ENCODE measurements around the gene SOX4. TPM values are rescaled to one million over a fixed set of nuclear protein-coding genes. Genes with fewer than 3 reads are reported as not detected.

The SOX4 gene
- total and polyA plus RNA-seq, 2 experiments from 2014 or later = 164 to 235 TPM

GRCh38 chr6:21603082-21603952 is 9.8 kb downstream of the SOX4 start:
- Histone ChIP-seq H3K4me2 (no peak overlapping the region), H3K4me3 (no peak overlapping the region), H3K27ac (ENCODE audit: low read depth) (no peak overlapping the region), H2AFZ (no peak overlapping the region), H3K79me2 (replicated peaks; ENCODE audit: insufficient read depth) (peaks cover 18% of the 10 kb centered on the region), H3K36me3 (ENCODE audit: insufficient read depth) (no peaks in the 10 kb centered on the region), H3K9me2 (ENCODE audit: insufficient read depth) (no peaks in the 10 kb centered on the region), H4K20me1 (replicated peaks; ENCODE audit: insufficient read depth) (no peaks in the 10 kb centered on the region), H3K27me3 (ENCODE audit: insufficient read depth) (no peaks in the 10 kb centered on the region), H3K4me1 (ENCODE audit: insufficient read depth) (peaks cover 25% of the 10 kb centered on the region), H3F3A (replicated peaks; ENCODE audit: low read depth) (peaks cover 12% of the 10 kb centered on the region; the same call in 1 of the 2 replicates)
- Mint-ChIP-seq H3K9me3 (no peaks in the 10 kb centered on the region; the same call in 2 of the 3 replicates), H3K27ac (no peak overlapping the region), H3K27me3 (ENCODE audit: insufficient read depth, low read depth, poor library complexity) (peaks cover 13% of the 10 kb centered on the region), H3K4me1 (peaks cover 47% of the 10 kb centered on the region), H3K4me3 (no peak overlapping the region), H3K36me3 (ENCODE audit: low read depth) (peaks cover 26% of the 10 kb centered on the region)
- no peak for DNase-seq (ENCODE audit: low spot score)
- no peak for ATAC-seq
- TF ChIP-seq ETS1 (IDR thresholded peaks at IDR 0.05) = no peak
- TF ChIP-seq ZNF114 (CRISPR knock-in tag; IDR thresholded peaks at IDR 0.05) = no peak
- TF ChIP-seq CTCF (conservative IDR thresholded peaks at IDR 0.05; ENCODE audit: low read depth in 2 of 2) = no peak

GRCh38 chr6:21604081-21604480 is 10.5 kb downstream of the SOX4 start:
- H4K20me1 ChIP-seq (replicated peaks; ENCODE audit: insufficient read depth) = no peaks in the 10 kb centered on the region
- peaks cover 25% of the 10 kb centered on the region for H3K4me1 ChIP-seq (ENCODE audit: insufficient read depth)
- H3K4me3 Mint-ChIP-seq = no peak overlapping the region
- peaks cover 9% of the 10 kb centered on the region; the same call in 1 of the 2 replicates for H3F3A ChIP-seq (replicated peaks; ENCODE audit: low read depth)
- no peaks in the 10 kb centered on the region for H3K9me2 ChIP-seq (ENCODE audit: insufficient read depth)
- peak overlapping the region; percentile 16; the same call in 1 of the 2 replicates for H3K4me2 ChIP-seq
- H3K27ac ChIP-seq (ENCODE audit: low read depth) = no peak overlapping the region
- H3K4me3 ChIP-seq = no peak overlapping the region
- peaks cover 18% of the 10 kb centered on the region; the same call in 2 of the 3 replicates for H3K36me3 Mint-ChIP-seq (ENCODE audit: low read depth)
- H2AFZ ChIP-seq = no peak overlapping the region
- peaks cover 11% of the 10 kb centered on the region for H3K79me2 ChIP-seq (replicated peaks; ENCODE audit: insufficient read depth)
- no peak for DNase-seq (ENCODE audit: low spot score)
- H3K27ac Mint-ChIP-seq = no peak overlapping the region
- no peaks in the 10 kb centered on the region for H3K27me3 ChIP-seq (ENCODE audit: insufficient read depth)
- H3K36me3 ChIP-seq (ENCODE audit: insufficient read depth) = no peaks in the 10 kb centered on the region
- ATAC-seq = no peak
- H3K4me1 Mint-ChIP-seq = peaks cover 39% of the 10 kb centered on the region
- H3K9me3 Mint-ChIP-seq = no peaks in the 10 kb centered on the region; the same call in 2 of the 3 replicates
- peaks cover 13% of the 10 kb centered on the region for H3K27me3 Mint-ChIP-seq (ENCODE audit: insufficient read depth, low read depth, poor library complexity)
- TF ChIP-seq CREB1 (CRISPR knock-in tag; IDR thresholded peaks at IDR 0.05; ENCODE audit: low read depth) = no peak
- TF ChIP-seq EZH2phosphoT487 (IDR thresholded peaks at IDR 0.05; ENCODE audit: unreplicated experiment) = no peak
- TF ChIP-seq STAT1 (IDR thresholded peaks at IDR 0.05; ENCODE audit: unreplicated experiment) = no peak
- TF ChIP-seq NANOG (IDR thresholded peaks at IDR 0.05; ENCODE audit: borderline replicate concordance) = no peak
- no peak for TF ChIP-seq ZNF114 (CRISPR knock-in tag; IDR thresholded peaks at IDR 0.05)
- no peak for TF ChIP-seq POLR2AphosphoS5 (IDR thresholded peaks at IDR 0.05; ENCODE audit: low read depth)
- no peak for TF ChIP-seq JUNB (IDR thresholded peaks at IDR 0.05; ENCODE audit: unreplicated experiment)
- TF ChIP-seq ZNF331 (CRISPR knock-in tag; IDR thresholded peaks at IDR 0.05; ENCODE audit: low read depth) = no peak
- TF ChIP-seq ZNF462 (CRISPR knock-in tag; IDR thresholded peaks at IDR 0.05) = no peak
- TF ChIP-seq EZH2 (IDR thresholded peaks at IDR 0.05; ENCODE audit: low read depth, unreplicated experiment) = no peak

All from GM23338 (cell line).